HFFc6 (cell line): Measurements from ENCODE around the gene RPS27L. TPM values are rescaled to one million over a fixed set of nuclear protein-coding genes. Genes with fewer than 3 reads are reported as not detected.

ENCODE experiments used
- DNase-seq: peaks from one replicate; pipeline ENCODE4 v3.0.0-alpha.2; 2018
- H3K27ac Mint-ChIP-seq: 2 replicates; pipeline ENCODE4 v1.8.0; 2020; ENCODE audit warnings: mild to moderate bottlenecking, mixed read lengths
- H3K27me3 Mint-ChIP-seq: 2 replicates; pipeline ENCODE4 v1.8.0; 2021; ENCODE audit warnings: mild to moderate bottlenecking, moderate library complexity, mixed read lengths; ENCODE audit not compliant: insufficient read depth
- H3K36me3 Mint-ChIP-seq: 2 replicates; pipeline ENCODE4 v1.8.0; 2021; ENCODE audit warnings: low read depth, mixed read lengths
- H3K4me1 Mint-ChIP-seq: 2 replicates; pipeline ENCODE4 v1.8.0; 2020; ENCODE audit warnings: low read depth, mixed read lengths
- H3K4me3 Mint-ChIP-seq: 2 replicates; pipeline ENCODE4 v1.8.0; 2020; ENCODE audit warnings: mild to moderate bottlenecking, moderate library complexity, mixed read lengths
- H3K9me3 Mint-ChIP-seq: 2 replicates; pipeline ENCODE4 v1.8.0; 2020; ENCODE audit warnings: mild to moderate bottlenecking, mixed read lengths
- total RNA-seq, 6 experiments: library from RNA; stranded (reverse); fragmentation: NEBNext Ultra II Directional; extraction: Animal tissue kit (Norgen Biotek cat#: 25700); gene quantifications; 2 replicates in 1 of 6; 3 replicates in 5 of 6; pipeline ENCODE4 v1.2.3, GENCODE V29; 2021
- TF ChIP-seq, protein P1 (sequence below): fragments of 200-600 bp; sonication (generic); IDR thresholded peaks from 2 replicates; pipeline ENCODE4 v1.5.0; 2021; ENCODE audit warnings: antibody characterized with exemption, mild to moderate bottlenecking

RPS27L gene
- total RNA-seq, 6 experiments from 2014 or later, result 422 to 573 (median 537) TPM

- Mint-ChIP-seq H3K4me1 (peaks cover 44% of the 10 kb centered on the region), H3K4me3 (no peak overlapping the region), H3K27me3 (no peaks in the 10 kb centered on the region; the same call in 1 of the 2 replicates), H3K36me3 (no peaks in the 10 kb centered on the region), H3K27ac (no peak overlapping the region), H3K9me3 (no peaks in the 10 kb centered on the region)
- TF ChIP-seq, protein P1, sequence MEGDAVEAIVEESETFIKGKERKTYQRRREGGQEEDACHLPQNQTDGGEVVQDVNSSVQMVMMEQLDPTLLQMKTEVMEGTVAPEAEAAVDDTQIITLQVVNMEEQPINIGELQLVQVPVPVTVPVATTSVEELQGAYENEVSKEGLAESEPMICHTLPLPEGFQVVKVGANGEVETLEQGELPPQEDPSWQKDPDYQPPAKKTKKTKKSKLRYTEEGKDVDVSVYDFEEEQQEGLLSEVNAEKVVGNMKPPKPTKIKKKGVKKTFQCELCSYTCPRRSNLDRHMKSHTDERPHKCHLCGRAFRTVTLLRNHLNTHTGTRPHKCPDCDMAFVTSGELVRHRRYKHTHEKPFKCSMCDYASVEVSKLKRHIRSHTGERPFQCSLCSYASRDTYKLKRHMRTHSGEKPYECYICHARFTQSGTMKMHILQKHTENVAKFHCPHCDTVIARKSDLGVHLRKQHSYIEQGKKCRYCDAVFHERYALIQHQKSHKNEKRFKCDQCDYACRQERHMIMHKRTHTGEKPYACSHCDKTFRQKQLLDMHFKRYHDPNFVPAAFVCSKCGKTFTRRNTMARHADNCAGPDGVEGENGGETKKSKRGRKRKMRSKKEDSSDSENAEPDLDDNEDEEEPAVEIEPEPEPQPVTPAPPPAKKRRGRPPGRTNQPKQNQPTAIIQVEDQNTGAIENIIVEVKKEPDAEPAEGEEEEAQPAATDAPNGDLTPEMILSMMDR, result no peak
- DNase-seq, result no peak
Observed at GRCh38 chr15:63181648-63182047, 24.4 kb upstream of the RPS27L start.

DNA sequence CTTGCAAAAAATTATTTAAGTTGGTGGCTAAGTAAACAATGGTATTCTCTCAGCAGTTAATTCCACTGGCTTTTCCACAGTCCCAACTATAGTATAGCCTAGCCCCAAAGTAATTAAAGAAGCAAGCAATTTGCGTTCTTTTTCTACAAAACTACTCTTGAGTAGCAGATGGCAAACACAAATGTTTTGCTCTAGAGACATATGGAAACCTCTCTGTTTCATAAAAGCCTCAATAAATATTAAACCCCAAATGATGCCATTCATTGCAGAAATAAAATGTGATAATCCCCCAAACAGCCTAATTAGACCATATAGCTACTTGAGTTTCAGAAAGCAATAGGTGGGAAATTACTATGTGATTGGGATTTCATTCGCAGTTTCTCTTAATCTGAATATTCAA lies 23.5 kb upstream of the RPS27L start:
- Mint-ChIP-seq H3K27me3 (no peaks in the 10 kb centered on the region; the same call in 1 of the 2 replicates), H3K4me3 (no peak overlapping the region), H3K4me1 (peaks cover 44% of the 10 kb centered on the region), H3K9me3 (no peaks in the 10 kb centered on the region), H3K27ac (no peak overlapping the region), H3K36me3 (no peaks in the 10 kb centered on the region)
- DNase-seq, result no peak
- TF ChIP-seq, protein P1, result no peak

DNA sequence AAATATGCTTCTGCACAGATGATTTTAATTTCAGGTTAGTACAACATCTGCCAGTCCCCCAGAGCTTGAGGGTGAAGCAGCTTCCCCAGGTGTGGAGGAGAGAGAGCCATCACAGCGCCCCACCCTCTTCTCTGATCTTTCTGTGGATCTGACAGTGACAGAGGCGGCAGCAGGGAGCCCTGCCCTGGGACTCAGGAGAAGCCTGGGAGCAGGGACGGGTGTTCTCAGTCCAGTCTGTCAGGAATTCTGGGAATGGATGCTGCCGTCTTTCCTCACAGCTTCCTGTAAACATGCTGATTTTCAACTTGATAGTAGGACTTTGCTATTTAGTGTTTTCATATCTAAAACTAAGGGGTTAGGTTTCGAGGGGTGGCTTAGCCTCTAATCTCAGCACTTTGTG lies 20.8 kb upstream of the RPS27L start:
- no peaks in the 10 kb centered on the region for H3K36me3 Mint-ChIP-seq
- TF ChIP-seq, protein P1, result no peak
- H3K4me3 Mint-ChIP-seq, result no peak overlapping the region
- no peaks in the 10 kb centered on the region; the same call in 1 of the 2 replicates for H3K27me3 Mint-ChIP-seq
- H3K4me1 Mint-ChIP-seq, result peaks cover 39% of the 10 kb centered on the region
- no peak for DNase-seq
- H3K27ac Mint-ChIP-seq, result no peak overlapping the region
- no peaks in the 10 kb centered on the region for H3K9me3 Mint-ChIP-seq

DNA sequence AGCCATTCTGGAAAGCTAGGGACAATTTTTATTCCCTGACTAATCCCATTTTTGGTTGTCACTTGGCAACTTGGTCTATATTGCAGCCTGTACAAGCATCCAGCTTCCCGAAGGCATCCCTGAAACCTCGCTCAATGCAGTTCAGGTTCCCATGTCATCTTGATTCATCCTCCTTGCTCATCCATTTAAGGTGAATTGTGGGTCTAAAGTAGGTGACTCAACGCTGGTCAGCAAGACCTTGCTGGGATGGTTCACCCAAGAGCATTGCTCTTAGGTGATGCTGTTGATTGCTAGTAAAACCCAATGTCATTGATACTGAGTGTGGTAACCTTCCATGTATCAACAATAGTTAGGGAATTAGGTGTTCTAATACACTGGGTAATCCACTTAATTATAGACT lies 19.0 kb upstream of the RPS27L start:
- Mint-ChIP-seq H3K36me3 (no peaks in the 10 kb centered on the region), H3K4me3 (no peak overlapping the region), H3K9me3 (no peaks in the 10 kb centered on the region), H3K27ac (no peak overlapping the region; the same call in 1 of the 2 replicates), H3K4me1 (peaks cover 31% of the 10 kb centered on the region), H3K27me3 (no peaks in the 10 kb centered on the region; the same call in 1 of the 2 replicates)
- TF ChIP-seq, protein P1, result no peak
- DNase-seq, result peak; percentile 58

DNA sequence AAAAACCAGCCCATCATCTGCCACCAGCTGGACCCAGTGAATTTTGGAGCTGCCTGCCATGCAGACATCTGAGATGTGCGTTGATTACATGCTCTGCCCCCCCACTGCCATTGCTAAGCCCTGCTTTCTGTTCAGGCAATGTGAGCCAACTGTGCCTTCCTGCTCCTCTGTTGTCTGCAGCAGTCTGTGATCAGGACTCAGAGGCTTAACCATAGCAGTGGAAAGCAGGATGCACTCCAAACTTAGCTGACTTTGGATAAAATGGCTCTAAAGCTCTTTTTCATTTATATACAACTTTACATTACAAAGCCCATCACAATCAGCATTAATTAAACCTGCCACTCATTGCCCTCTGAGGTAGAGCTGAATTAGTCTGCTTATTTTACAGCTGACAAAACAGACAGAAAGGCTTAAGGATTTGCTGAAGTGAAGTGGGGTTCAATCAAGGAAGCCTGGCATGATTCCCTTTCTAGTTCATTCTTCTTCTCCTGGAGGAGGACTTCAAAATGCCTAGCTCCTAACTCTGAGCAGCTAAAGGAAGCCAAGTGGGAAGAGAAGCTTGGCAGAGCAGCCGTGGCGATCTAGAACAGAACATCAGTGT lies 15.7 kb upstream of the RPS27L start:
- Mint-ChIP-seq H3K4me1 (peaks cover 25% of the 10 kb centered on the region), H3K27ac (no peak overlapping the region), H3K36me3 (no peaks in the 10 kb centered on the region), H3K4me3 (no peak overlapping the region), H3K27me3 (peaks cover 2% of the 10 kb centered on the region), H3K9me3 (no peaks in the 10 kb centered on the region)
- DNase-seq, result no peak
- TF ChIP-seq, protein P1, result no peak
